K562 (cell line): ENCODE data around the gene ENDOG. TPM values are rescaled to one million over a fixed set of nuclear protein-coding genes. Genes with fewer than 3 reads are reported as not detected.

ENCODE experiments used
- ATF4 ChIP-seq: fragments of 450-650 bp; formaldehyde crosslinking; IDR thresholded peaks from 2 replicates; pipeline ENCODE4 v1.4.0; 2022; ENCODE audit warnings: mild to moderate bottlenecking, moderate library complexity
- CBX2 ChIP-seq: fragments of 200-600 bp; sonication (generic); IDR thresholded peaks from one replicate; pipeline ENCODE4 v1.6.1; 2012; ENCODE audit warnings: mild to moderate bottlenecking, low read length, inconsistent platforms; ENCODE audit not compliant: insufficient read depth, poor library complexity, severe bottlenecking
- CBX3 ChIP-seq, 2 experiments: IDR thresholded peaks; 1 replicate in 1 of 2; 2 replicates in 1 of 2; pipeline ENCODE4 v1.6.1; 2012; ENCODE audit warnings: inconsistent platforms in 2 of 2, low read length in 2 of 2, borderline replicate concordance in 1 of 2, control low read depth in 1 of 2
- CC2D1A ChIP-seq: fragments of 450-650 bp; IDR thresholded peaks from 2 replicates; pipeline ENCODE4 v1.6.1; 2017; ENCODE audit warnings: mild to moderate bottlenecking
- CEBPZ ChIP-seq: fragments of 150-350 bp; IDR thresholded peaks from 2 replicates; pipeline ENCODE4 v1.6.1; 2014; ENCODE audit warnings: low read depth, mild to moderate bottlenecking, low read length, borderline replicate concordance
- ETV6 ChIP-seq, 3 experiments: fragments of 150-350 bp in 1 of 3; sonication (generic) in 1 of 3; formaldehyde crosslinking in 1 of 3; IDR thresholded peaks; 2 replicates each; pipeline versions ENCODE4 v1.6.1 to v1.8.0; 2014 to 2022; ENCODE audit warnings: borderline replicate concordance in 2 of 3, low read depth in 2 of 3, antibody characterized with exemption in 1 of 3, low read length in 1 of 3, mild to moderate bottlenecking in 1 of 3, missing genetic modification reagents in 1 of 3
- KAT7 ChIP-seq: sonication (generic); formaldehyde crosslinking; IDR thresholded peaks from 2 replicates; pipeline ENCODE4 v1.8.0; 2022; ENCODE audit warnings: missing genetic modification reagents, mild to moderate bottlenecking, borderline replicate concordance
- NR2C2 ChIP-seq, 2 experiments: fragments of 200-800 bp in 1 of 2; sonication (Bioruptor generic) in 1 of 2; sonication (generic) in 1 of 2; formaldehyde crosslinking in 1 of 2; IDR thresholded peaks; 2 replicates each; pipeline versions ENCODE4 v1.6.1 to v1.8.0; 2016 to 2022; ENCODE audit warnings: mild to moderate bottlenecking in 1 of 2, missing compliant biosample characterization in 1 of 2, missing genetic modification characterization in 1 of 2, missing genetic modification reagents in 1 of 2
- PHB2 ChIP-seq: fragments of 450-650 bp; IDR thresholded peaks from 2 replicates; pipeline ENCODE4 v1.6.1; 2017; ENCODE audit warnings: low read depth
- XRCC5 ChIP-seq: fragments of 200-400 bp; formaldehyde crosslinking; IDR thresholded peaks from 2 replicates; pipeline ENCODE4 v1.6.1; 2017; ENCODE audit warnings: low read depth, mild to moderate bottlenecking, low read length
- ZNF184 ChIP-seq: sonication (generic); formaldehyde crosslinking; IDR thresholded peaks from 2 replicates; pipeline ENCODE4 v1.5.0; 2020; ENCODE audit warnings: missing genetic modification reagents
- polyA plus RNA-seq, 8 experiments: library from polyadenylated mRNA; depleted of rRNA in 4 of 8; stranded (reverse) in 5 of 8; unstranded in 3 of 8; fragments of >200 nt; fragmentation: Nextera tagmentation in 2 of 8; fragmentation: Illumina TruSeq in 1 of 8; extraction: Ambion mirVana in 2 of 8; extraction: Trizol in 1 of 8; gene quantifications; 2 replicates each; pipeline versions ENCODE4 v1.2.1 to v1.2.3, GENCODE V29; 2011 to 2014; ENCODE audit warnings: inconsistent platforms in 1 of 8, missing spikeins in 1 of 8
- total RNA-seq, 7 experiments: library from RNA; depleted of rRNA in 6 of 7; stranded (reverse); fragments of >200 nt in 6 of 7; fragmentation: Illumina TruSeq in 2 of 7; extraction: Trizol in 2 of 7; gene quantifications; 2 replicates each; pipeline versions ENCODE4 v1.2.1 to v1.2.3, GENCODE V29; 2011 to 2021; ENCODE audit warnings: low replicate concordance in 1 of 7
- TF ChIP-seq, protein P1 (sequence below): fragments of 450-650 bp; IDR thresholded peaks from 2 replicates; pipeline ENCODE4 v1.6.1; 2016
- TF ChIP-seq, protein P2 (sequence below): fragments of 250-450 bp; sonication (Bioruptor Pico); IDR thresholded peaks from 2 replicates; pipeline ENCODE4 v1.4.0; 2020; ENCODE audit warnings: mild to moderate bottlenecking, moderate library complexity, borderline replicate concordance
- TF ChIP-seq, protein P3 (sequence below): fragments of 450-650 bp; IDR thresholded peaks from 2 replicates; pipeline ENCODE4 v1.6.1; 2017; ENCODE audit warnings: mild to moderate bottlenecking, moderate library complexity

ENDOG gene
- total and polyA plus RNA-seq, 9 of the 15 experiments (the other 6 are each of a cell fraction or from before 2014, with no cell fraction given): 1.2 to 91.0 (median 25.5) TPM

- no peak for TF ChIP-seq NR2C2 (CRISPR knock-in tag; IDR thresholded peaks at IDR 0.05)
- no peak for TF ChIP-seq NR2C2 (tag; IDR thresholded peaks at IDR 0.05)
- no peak for TF ChIP-seq ZNF184
- TF ChIP-seq, protein P1, sequence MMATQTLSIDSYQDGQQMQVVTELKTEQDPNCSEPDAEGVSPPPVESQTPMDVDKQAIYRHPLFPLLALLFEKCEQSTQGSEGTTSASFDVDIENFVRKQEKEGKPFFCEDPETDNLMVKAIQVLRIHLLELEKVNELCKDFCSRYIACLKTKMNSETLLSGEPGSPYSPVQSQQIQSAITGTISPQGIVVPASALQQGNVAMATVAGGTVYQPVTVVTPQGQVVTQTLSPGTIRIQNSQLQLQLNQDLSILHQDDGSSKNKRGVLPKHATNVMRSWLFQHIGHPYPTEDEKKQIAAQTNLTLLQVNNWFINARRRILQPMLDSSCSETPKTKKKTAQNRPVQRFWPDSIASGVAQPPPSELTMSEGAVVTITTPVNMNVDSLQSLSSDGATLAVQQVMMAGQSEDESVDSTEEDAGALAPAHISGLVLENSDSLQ: peak; percentile 84
- TF ChIP-seq CBX3 (IDR thresholded peaks at IDR 0.05; ENCODE audit: borderline replicate concordance in 1 of 2, low read length in 2 of 2): peak in 1 of 2 experiments; percentile 73; a peak in 1 of 3 replicates
- peak; percentile 22; the same call in 1 of the 2 replicates for TF ChIP-seq XRCC5
- TF ChIP-seq CEBPZ: no peak
- peak; percentile 42; the same call in 1 of the 2 replicates for TF ChIP-seq CC2D1A
- TF ChIP-seq ETV6 (IDR thresholded peaks at IDR 0.05; ENCODE audit: borderline replicate concordance in 1 of 2, low read depth in 2 of 2, low read length in 1 of 2): no peak
- no peak for TF ChIP-seq ETV6 (CRISPR knock-in tag; IDR thresholded peaks at IDR 0.05; ENCODE audit: borderline replicate concordance)
- no peak for TF ChIP-seq PHB2
- TF ChIP-seq ATF4 (CRISPR knock-in tag): no peak
- TF ChIP-seq, protein P2, sequence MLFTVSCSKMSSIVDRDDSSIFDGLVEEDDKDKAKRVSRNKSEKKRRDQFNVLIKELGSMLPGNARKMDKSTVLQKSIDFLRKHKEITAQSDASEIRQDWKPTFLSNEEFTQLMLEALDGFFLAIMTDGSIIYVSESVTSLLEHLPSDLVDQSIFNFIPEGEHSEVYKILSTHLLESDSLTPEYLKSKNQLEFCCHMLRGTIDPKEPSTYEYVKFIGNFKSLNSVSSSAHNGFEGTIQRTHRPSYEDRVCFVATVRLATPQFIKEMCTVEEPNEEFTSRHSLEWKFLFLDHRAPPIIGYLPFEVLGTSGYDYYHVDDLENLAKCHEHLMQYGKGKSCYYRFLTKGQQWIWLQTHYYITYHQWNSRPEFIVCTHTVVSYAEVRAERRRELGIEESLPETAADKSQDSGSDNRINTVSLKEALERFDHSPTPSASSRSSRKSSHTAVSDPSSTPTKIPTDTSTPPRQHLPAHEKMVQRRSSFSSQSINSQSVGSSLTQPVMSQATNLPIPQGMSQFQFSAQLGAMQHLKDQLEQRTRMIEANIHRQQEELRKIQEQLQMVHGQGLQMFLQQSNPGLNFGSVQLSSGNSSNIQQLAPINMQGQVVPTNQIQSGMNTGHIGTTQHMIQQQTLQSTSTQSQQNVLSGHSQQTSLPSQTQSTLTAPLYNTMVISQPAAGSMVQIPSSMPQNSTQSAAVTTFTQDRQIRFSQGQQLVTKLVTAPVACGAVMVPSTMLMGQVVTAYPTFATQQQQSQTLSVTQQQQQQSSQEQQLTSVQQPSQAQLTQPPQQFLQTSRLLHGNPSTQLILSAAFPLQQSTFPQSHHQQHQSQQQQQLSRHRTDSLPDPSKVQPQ (CRISPR knock-in tag): no peak
- TF ChIP-seq, protein P3, sequence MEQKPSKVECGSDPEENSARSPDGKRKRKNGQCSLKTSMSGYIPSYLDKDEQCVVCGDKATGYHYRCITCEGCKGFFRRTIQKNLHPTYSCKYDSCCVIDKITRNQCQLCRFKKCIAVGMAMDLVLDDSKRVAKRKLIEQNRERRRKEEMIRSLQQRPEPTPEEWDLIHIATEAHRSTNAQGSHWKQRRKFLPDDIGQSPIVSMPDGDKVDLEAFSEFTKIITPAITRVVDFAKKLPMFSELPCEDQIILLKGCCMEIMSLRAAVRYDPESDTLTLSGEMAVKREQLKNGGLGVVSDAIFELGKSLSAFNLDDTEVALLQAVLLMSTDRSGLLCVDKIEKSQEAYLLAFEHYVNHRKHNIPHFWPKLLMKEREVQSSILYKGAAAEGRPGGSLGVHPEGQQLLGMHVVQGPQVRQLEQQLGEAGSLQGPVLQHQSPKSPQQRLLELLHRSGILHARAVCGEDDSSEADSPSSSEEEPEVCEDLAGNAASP: no peak
- no peak for TF ChIP-seq KAT7
- no peak for TF ChIP-seq CBX2
These were observed 27.1 kb downstream of the ENDOG start (continued) for GRCh38 chr9:128845186-128845931.
